KOPT-K1 (cell line): ENCODE measurements around the gene BRD3OS.

ENCODE experiments used
- H3K27ac ChIP-seq: fragments of 200-600 bp; sonication (generic); 2 replicates; pipeline ENCODE4 v1.5.1; 2016; ENCODE audit warnings: antibody characterized with exemption, mild to moderate bottlenecking, low read depth, low read length; ENCODE audit not compliant: poor library complexity, severe bottlenecking
- H3K36me3 ChIP-seq: fragments of 200-600 bp; sonication (generic); 2 replicates; pipeline ENCODE4 v1.5.1; 2017; ENCODE audit warnings: antibody characterized with exemption, mild to moderate bottlenecking, low read length, moderate library complexity; ENCODE audit not compliant: insufficient read depth
- H3K9me3 ChIP-seq: fragments of 200-600 bp; sonication (generic); 2 replicates; pipeline ENCODE4 v1.5.1; 2017; ENCODE audit warnings: antibody characterized with exemption, low read length, mild to moderate bottlenecking; ENCODE audit not compliant: insufficient read depth, poor library complexity, severe bottlenecking

Gene BRD3OS

DNA sequence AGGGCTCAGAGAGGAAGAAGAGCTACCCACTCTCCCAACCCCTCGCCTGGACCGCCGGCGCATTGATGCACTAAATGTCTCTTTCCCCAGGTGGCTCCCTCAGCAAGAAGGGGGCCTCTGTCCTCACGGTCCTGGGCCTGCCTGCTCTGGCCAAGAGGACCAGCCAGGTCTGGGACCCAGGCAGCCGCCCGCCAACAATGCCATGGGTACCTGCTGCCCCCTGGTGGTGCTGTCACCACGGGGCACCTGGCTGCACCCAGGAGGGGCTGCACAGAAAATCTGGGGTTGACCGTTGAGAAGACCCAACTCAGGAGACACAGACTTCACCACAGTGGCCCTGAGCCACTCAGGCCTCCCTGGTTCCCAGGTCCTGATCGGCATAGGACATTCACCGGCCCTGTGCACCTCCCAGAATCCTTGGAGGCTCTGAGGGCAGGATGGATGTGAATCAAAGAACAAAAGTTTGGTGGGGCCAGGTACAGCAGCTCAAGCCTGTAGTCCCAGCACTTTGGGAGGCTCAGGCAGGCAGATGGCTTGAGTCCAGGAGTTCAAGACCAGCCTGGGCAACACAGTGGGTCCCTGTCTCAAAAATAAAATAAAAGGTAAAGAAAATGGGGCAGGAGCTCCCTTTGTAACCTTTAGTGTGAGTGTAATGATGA, 30.8 kb upstream of the BRD3OS start:
- Histone ChIP-seq H3K9me3 (no peaks in the 10 kb centered on the region), H3K36me3 (no peaks in the 10 kb centered on the region), H3K27ac (no peak overlapping the region)

DNA sequence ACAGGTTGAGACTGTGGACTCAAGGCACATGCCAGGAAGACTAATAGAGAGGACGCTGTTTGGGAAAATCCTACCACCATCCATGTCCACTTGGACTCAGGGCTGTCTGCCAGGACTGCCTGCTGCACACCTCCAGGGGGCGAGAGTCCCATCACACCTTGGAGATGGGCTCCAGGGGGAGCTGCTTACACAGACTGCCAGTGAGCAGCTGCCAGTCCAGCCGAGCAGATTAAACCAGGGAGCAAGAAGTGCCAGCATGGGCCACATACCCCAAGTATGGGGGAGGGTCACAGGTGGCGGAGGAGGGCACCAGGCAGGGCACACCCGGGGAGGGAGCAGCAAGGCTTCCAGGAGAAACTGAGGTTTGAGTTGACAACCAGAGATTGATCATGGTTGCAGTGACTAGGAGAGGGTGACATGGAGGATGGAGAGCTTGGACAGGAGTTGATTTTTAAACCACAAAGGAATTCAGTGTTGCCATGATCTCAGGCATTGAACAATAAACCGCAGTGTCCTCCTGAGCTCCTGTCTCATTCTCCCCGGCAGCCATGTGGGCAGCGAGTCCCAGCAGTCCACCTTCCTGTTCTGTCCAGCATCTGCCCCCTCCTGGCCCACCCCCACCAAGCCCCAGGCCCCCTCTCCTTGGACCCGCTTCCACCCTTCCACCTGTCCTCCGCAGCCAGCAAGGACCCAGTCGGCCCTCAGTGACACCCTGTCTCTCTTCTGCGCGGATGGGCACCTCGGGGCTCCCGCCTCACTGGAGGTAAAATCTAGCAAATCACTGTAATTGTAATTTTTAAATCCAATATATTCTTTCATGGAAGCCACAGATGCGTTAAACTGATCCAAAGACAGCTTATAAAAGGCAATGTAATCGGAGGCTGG, 30.0 kb upstream of the BRD3OS start:
- Histone ChIP-seq H3K27ac (no peak overlapping the region), H3K9me3 (no peaks in the 10 kb centered on the region), H3K36me3 (no peaks in the 10 kb centered on the region)

DNA sequence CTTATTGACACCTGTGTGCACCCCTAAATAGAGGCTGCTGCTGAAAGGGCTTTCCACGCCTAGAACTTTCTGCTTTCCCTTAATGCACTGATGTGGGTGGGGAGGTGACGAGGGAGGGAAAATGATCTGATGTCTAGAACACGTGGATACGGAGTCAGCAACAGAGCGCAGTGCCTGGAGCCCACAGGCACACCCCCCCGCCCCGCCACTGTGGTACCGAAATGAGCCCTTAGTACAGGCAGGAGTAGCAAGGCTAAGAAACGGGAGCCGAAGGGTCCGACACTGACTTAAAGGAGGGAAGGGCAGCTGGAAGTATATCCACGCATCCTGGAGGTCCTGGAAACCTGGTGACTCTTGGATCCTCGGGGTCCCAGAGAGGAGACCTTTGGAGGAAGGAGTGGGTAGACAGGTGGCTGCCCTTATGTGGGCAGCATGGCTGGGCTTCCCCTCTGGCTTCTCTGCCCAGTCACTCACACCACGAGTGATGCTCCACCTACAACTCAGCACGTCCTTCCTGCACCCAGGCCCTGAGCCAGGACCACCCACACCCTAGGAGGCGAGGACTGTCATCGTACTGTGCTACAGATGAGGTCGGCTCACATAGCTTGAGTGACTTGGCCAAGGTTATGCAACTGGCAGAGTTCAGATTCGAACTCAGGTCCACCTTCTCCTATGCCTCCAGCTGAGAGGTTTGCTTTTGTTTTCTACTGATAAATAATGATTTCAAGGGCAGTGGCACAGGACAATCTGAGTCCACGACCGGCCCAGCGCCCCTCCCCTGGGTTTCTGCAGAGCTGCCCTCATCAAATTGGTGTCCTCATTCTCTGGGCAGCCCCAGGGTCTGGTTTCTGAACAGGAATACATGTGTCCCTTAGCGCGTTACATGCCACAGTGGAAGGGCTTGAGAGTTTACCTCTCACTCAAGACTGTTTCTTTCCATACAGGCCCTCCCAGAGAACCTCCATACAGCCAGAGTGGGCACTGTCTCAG, 28.5 kb upstream of the BRD3OS start:
- Histone ChIP-seq H3K9me3 (no peaks in the 10 kb centered on the region), H3K27ac (no peak overlapping the region), H3K36me3 (no peaks in the 10 kb centered on the region)

DNA sequence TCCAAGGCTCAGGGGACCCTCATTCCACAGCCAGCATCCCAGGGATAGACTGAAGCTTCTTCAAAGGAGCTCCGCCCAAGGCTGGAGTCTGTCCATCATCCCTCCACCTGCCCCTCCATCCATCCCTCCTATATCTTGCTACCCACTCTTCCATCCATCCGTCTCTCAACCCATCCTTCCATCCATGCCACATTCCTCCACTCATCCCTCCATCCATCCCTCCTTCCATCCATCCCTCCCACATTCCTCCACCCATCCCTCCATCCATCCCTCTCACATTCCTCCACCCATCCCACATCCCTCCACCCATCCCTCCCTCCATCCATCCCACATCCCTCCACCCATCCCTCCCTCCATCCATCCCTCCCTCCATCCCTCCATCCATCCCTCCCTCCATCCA, 27.7 kb upstream of the BRD3OS start:
- no peak overlapping the region for H3K27ac ChIP-seq
- H3K9me3 ChIP-seq: no peaks in the 10 kb centered on the region
- no peaks in the 10 kb centered on the region for H3K36me3 ChIP-seq

DNA sequence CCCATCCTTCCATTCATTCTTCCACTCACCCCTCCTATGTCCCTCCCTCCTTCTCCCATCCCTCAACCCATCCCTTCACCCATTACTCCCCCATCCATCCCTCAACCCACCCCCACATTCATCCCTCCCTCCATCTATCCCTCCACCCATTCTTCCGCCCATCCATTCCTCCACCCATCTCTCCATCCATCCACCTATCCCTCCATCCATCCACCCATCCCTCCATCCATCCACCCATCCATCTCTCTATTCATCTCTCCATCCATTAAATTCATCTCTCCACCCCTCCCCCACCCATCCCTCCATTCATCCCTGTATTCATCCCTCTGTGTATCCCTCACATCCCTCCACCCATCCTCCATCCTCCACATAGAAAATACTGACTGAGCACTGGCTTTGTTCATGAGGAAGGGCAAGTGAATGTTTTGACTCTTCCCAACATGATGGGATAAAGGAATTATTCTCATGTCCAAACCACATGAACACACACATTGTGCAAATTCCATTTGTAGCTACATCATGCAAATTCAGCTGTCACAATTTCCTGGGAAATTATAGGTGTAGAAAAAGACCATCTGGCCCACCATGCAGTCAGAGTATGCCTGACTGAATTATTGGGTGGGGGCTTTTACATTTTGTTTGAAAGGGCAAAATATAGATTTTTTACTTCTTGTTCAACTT, 26.2 kb upstream of the BRD3OS start:
- H3K36me3 ChIP-seq: no peaks in the 10 kb centered on the region
- no peak overlapping the region for H3K27ac ChIP-seq
- no peaks in the 10 kb centered on the region for H3K9me3 ChIP-seq

DNA sequence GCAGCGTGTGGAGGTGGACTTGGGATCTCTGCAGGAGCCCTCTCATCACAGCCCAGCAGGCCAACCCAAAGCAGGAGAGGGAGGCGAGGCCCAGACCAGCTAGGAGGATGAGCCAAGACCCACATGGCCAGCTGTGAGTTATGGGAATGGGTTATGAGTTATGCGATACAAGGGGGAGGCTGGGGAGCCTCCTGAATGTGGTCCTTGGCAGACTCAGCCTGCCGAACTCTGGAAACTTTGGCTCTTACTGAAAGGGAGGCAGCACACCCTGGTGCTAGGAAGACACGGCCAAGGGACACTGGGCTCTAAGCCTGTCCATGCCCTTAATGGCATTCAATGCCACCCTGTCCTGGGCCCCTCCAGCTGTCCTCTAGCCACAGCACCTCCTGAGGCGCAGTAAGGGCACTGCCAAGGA, 25.4 kb upstream of the BRD3OS start:
- Histone ChIP-seq H3K27ac (no peak overlapping the region), H3K36me3 (no peaks in the 10 kb centered on the region)

DNA sequence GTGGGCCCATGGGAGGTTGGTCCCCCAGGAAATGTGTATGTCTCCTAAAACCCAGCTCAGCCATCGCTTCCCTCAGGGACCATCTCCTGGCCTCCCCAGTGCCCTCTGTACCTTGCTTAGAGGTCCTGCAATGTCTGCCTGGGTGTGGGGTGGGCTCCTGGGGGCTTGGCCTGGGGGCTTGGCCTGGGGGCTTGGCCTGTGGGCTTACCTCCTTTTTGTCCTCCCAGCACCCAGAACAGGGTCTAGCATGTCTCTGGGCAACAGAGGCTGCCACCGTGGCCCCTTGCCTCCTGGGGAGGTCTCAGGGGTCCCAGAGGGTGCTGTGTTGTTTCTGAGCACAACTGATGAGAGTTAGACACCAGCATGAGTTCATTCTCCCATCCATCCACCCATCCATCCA, 22.5 kb upstream of the BRD3OS start:
- Histone ChIP-seq H3K36me3 (no peaks in the 10 kb centered on the region), H3K27ac (no peak overlapping the region), H3K9me3 (no peaks in the 10 kb centered on the region)

More for the DNA sequence above, 25.4 kb upstream of the BRD3OS start:
- no peaks in the 10 kb centered on the region for H3K9me3 ChIP-seq

DNA sequence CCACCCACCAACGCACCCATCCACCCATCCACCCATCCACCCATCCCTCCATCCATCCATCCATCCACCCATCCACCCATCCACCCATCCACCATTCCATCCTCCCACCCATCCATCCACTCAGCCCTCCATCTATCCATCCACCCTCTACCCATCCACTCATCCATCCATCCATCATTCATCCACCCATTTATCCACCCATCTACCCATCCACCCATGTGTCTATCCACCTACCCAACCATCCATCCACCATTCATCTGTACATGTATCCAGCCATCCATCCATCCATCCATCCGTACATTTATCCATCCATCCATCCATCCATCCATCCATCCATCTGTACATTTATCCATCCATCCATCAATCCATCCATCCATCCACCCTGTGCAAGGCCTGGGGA, 22.0 kb upstream of the BRD3OS start:
- Histone ChIP-seq H3K36me3 (no peaks in the 10 kb centered on the region), H3K9me3 (no peaks in the 10 kb centered on the region), H3K27ac (no peak overlapping the region)

DNA sequence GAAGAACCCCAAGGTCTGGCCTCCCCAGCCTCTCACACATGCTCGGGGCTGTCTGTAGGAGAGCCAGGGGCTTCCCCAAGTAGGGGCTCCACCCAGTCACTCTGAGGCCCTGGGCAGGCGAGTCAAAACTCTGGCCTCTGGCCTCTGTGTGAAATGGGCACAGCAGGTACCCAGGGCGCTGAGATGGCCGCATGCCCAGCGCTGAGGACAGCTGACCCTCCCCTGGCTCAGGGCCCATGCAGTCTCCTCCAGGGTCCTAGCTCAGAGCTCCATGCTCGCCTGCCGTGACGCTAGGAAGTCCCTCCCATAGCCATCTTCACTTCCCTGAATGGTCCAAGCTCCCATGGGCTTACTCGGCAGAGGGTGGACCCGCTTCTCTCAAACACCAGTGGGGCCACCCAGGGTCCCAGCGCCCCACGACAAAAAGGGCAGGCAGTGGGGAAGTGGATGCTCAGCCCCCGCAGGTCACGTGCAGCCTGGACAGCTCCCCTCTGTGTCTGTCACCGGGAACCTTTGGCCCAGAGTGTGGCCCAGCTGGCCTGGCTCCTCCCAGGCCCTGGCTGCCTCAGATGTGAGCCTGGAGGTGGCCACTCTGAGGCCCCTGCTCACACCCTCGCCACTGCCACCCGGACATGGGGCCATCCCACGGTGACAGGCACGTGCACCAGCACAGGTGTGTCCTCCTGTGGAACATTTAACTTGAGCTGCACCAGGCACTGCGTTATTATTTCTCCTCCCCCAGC, 21.0 kb upstream of the BRD3OS start:
- H3K27ac ChIP-seq: no peak overlapping the region
- H3K36me3 ChIP-seq: no peaks in the 10 kb centered on the region
- no peaks in the 10 kb centered on the region for H3K9me3 ChIP-seq

DNA sequence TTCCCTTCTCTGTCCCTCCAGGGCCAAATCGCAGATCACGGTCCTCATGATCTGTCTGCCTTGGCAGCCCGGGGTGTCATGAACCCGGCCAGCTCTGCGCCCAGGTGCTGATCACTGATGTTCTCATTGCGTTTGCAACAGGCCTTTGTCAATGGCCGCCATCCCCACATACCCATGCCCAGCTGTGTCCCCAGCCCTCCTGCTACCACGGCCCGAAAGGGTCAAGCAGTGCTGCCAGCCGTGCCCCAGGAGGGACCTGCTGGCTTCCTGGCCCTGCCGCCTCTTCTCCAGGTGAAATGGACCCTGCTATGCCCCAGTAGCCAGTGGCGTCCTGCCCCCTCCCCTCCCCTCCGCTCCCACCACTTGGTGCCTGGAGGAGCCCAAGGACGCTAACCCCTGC, 20.4 kb upstream of the BRD3OS start:
- no peaks in the 10 kb centered on the region for H3K36me3 ChIP-seq
- no peak overlapping the region for H3K27ac ChIP-seq

DNA sequence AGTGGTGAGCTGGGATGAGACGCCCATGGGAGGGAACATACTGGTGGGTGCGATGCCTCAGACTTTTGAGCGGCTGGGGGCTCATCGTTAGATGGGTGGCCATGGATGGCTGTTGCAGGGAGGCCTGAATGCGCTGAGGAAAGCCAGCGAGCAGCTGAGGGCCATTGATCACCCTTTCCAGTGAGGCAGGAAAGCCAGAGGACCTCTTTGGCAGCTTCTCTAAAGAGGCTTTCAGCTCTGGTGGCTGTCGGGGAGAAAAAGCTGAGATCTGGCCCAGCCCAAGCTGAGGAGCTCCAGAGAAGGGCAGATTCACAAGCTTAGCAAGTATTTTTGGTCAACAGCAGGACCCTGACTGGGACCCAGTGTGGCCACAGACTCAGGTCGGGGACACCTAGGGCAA, 19.9 kb upstream of the BRD3OS start:
- H3K27ac ChIP-seq: no peak overlapping the region
- H3K36me3 ChIP-seq: no peaks in the 10 kb centered on the region
- H3K9me3 ChIP-seq: no peaks in the 10 kb centered on the region

More for the DNA sequence above, 20.4 kb upstream of the BRD3OS start:
- H3K9me3 ChIP-seq: no peaks in the 10 kb centered on the region

DNA sequence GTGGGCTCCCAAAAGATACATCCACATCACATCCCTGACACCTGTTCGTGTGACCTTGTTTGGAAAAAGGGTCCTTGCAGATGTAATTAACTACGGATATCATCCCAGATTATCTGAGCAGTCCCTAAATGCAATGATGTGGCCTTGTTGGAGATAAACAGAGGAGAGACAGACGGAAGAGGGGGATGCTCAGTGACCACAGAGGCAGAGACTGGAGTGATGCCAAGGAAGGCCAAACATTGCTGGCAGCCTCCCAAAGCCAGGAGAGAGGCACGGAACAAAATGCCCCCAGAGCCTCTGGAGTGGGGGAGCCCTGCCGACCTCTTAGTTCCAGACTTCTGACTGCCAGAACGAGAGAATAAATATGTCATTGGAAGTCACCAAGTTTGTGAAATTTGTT, 18.1 kb upstream of the BRD3OS start:
- H3K36me3 ChIP-seq: no peaks in the 10 kb centered on the region
- H3K27ac ChIP-seq: no peak overlapping the region
- peaks cover 13% of the 10 kb centered on the region for H3K9me3 ChIP-seq

DNA sequence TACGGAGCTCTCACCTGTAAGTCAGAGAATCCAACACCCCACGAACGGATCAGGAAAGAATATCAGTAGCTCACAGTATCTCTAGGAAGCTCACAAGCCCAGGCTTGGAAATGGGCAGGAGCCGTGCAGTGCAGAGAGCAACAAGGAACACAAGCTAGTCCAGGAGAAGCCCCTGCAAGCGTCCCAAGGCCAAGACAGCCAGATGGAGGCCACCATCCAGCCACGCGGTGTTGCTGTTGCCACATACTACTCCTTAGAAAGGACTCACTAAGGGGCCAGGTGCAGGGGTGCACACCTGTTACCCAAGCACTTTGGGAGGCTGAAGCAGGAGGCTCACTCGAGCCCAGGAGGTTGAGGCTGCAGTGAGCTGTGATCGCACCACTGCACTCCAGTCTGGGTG, 17.7 kb upstream of the BRD3OS start:
- no peak overlapping the region for H3K27ac ChIP-seq
- no peaks in the 10 kb centered on the region for H3K36me3 ChIP-seq
- peaks cover 13% of the 10 kb centered on the region for H3K9me3 ChIP-seq
